Ishikawa (cell line): Measurements from ENCODE around the gene SINHCAF.

Experiments used
- EP300 ChIP-seq: IDR thresholded peaks from 2 replicates; pipeline ENCODE4 v1.6.1; 2012; ENCODE audit warnings: borderline replicate concordance
- NFIC ChIP-seq: IDR thresholded peaks from 2 replicates; pipeline ENCODE4 v1.6.1; 2012
- RAD21 ChIP-seq: IDR thresholded peaks from 2 replicates; pipeline ENCODE4 v1.6.1; 2012; ENCODE audit warnings: low read depth
- YY1 ChIP-seq: IDR thresholded peaks from 2 replicates; pipeline ENCODE4 v1.6.1; 2012; ENCODE audit warnings: low read depth
- TF ChIP-seq, protein P1 (sequence below): IDR thresholded peaks from 2 replicates; pipeline ENCODE4 v1.6.1; 2012; ENCODE audit warnings: low read depth, mild to moderate bottlenecking

- no peak for TF ChIP-seq RAD21
- TF ChIP-seq EP300: no peak
- TF ChIP-seq, protein P1, sequence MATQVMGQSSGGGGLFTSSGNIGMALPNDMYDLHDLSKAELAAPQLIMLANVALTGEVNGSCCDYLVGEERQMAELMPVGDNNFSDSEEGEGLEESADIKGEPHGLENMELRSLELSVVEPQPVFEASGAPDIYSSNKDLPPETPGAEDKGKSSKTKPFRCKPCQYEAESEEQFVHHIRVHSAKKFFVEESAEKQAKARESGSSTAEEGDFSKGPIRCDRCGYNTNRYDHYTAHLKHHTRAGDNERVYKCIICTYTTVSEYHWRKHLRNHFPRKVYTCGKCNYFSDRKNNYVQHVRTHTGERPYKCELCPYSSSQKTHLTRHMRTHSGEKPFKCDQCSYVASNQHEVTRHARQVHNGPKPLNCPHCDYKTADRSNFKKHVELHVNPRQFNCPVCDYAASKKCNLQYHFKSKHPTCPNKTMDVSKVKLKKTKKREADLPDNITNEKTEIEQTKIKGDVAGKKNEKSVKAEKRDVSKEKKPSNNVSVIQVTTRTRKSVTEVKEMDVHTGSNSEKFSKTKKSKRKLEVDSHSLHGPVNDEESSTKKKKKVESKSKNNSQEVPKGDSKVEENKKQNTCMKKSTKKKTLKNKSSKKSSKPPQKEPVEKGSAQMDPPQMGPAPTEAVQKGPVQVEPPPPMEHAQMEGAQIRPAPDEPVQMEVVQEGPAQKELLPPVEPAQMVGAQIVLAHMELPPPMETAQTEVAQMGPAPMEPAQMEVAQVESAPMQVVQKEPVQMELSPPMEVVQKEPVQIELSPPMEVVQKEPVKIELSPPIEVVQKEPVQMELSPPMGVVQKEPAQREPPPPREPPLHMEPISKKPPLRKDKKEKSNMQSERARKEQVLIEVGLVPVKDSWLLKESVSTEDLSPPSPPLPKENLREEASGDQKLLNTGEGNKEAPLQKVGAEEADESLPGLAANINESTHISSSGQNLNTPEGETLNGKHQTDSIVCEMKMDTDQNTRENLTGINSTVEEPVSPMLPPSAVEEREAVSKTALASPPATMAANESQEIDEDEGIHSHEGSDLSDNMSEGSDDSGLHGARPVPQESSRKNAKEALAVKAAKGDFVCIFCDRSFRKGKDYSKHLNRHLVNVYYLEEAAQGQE: no peak
- TF ChIP-seq YY1: no peak
- no peak for TF ChIP-seq NFIC
Observed at GRCh38 chr12:31298922-31299321, 27.0 kb downstream of the SINHCAF start.
